Measurements from ENCODE around the gene RNF114.
"Not testable (repeated sequence)": the region's sequence is repeated elsewhere in the genome, so short reads cannot be mapped to it uniquely, and the experiment has no call there.

RNF114 gene

DNA sequence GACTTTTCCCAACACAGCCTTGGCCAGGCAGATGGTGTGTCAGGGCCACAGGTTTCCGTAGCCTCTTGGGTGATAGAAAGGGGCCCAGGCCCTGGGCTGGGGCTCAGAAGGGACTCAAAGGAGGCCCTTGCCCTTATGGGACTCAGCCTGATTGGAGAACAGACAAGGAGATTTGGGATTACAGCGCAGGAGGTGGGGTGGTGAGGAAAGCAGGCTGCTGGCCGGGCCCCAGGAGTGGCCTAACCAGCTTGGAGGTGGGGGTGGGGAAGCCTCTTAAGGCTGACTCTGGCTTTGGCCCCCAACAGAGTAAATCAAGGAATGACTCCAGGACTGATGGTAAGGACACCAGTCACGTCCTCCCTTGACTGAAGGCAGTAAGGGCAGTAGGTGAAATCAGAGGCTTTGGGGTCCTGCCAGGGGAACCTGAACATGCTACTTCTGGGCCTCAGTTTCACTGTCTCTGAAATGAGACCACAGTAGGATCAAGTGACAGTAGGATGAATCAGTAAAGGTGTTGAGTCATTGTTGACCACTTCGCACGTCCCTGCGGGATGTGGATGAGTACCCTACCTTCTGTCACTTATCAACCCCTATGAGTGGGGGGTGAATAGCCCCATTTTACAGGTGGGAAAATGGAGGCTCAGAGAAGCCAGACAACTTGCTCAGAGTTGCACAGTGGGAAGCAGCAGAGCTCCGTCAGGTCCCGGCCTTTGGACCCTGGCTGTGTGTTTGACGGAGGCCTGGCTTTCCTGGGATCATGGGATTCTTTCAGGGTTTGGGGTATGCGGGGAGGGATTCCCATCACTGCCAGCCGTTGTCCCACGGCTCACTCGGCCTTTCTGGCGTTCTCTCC lies 51.0 kb downstream of the RNF114 start:
- TF ChIP-seq, protein P1, sequence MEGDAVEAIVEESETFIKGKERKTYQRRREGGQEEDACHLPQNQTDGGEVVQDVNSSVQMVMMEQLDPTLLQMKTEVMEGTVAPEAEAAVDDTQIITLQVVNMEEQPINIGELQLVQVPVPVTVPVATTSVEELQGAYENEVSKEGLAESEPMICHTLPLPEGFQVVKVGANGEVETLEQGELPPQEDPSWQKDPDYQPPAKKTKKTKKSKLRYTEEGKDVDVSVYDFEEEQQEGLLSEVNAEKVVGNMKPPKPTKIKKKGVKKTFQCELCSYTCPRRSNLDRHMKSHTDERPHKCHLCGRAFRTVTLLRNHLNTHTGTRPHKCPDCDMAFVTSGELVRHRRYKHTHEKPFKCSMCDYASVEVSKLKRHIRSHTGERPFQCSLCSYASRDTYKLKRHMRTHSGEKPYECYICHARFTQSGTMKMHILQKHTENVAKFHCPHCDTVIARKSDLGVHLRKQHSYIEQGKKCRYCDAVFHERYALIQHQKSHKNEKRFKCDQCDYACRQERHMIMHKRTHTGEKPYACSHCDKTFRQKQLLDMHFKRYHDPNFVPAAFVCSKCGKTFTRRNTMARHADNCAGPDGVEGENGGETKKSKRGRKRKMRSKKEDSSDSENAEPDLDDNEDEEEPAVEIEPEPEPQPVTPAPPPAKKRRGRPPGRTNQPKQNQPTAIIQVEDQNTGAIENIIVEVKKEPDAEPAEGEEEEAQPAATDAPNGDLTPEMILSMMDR (IDR thresholded peaks at IDR 0.05; ENCODE audit: control insufficient read depth, insufficient read depth, low read depth, low read length, missing control alignments), result no peak
- DNase-seq (ENCODE audit: low read depth), result no peak
- no peak overlapping the region for H3K4me3 ChIP-seq (ENCODE audit: control insufficient read depth, low read depth, low read length)

DNA sequence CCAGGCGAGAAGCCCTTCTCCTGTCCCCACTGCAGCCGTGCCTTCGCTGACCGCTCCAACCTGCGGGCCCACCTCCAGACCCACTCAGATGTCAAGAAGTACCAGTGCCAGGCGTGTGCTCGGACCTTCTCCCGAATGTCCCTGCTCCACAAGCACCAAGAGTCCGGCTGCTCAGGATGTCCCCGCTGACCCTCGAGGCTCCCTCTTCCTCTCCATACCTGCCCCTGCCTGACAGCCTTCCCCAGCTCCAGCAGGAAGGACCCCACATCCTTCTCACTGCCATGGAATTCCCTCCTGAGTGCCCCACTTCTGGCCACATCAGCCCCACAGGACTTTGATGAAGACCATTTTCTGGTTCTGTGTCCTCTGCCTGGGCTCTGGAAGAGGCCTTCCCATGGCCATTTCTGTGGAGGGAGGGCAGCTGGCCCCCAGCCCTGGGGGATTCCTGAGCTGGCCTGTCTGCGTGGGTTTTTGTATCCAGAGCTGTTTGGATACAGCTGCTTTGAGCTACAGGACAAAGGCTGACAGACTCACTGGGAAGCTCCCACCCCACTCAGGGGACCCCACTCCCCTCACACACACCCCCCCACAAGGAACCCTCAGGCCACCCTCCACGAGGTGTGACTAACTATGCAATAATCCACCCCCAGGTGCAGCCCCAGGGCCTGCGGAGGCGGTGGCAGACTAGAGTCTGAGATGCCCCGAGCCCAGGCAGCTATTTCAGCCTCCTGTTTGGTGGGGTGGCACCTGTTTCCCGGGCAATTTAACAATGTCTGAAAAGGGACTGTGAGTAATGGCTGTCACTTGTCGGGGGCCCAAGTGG lies 51.9 kb downstream of the RNF114 start:
- H3K4me3 ChIP-seq (ENCODE audit: control insufficient read depth, low read depth, low read length), result no peak overlapping the region
- DNase-seq (ENCODE audit: low read depth), result no peak
- TF ChIP-seq, protein P1 (IDR thresholded peaks at IDR 0.05; ENCODE audit: control insufficient read depth, insufficient read depth, low read depth, low read length, missing control alignments), result no peak

DNA sequence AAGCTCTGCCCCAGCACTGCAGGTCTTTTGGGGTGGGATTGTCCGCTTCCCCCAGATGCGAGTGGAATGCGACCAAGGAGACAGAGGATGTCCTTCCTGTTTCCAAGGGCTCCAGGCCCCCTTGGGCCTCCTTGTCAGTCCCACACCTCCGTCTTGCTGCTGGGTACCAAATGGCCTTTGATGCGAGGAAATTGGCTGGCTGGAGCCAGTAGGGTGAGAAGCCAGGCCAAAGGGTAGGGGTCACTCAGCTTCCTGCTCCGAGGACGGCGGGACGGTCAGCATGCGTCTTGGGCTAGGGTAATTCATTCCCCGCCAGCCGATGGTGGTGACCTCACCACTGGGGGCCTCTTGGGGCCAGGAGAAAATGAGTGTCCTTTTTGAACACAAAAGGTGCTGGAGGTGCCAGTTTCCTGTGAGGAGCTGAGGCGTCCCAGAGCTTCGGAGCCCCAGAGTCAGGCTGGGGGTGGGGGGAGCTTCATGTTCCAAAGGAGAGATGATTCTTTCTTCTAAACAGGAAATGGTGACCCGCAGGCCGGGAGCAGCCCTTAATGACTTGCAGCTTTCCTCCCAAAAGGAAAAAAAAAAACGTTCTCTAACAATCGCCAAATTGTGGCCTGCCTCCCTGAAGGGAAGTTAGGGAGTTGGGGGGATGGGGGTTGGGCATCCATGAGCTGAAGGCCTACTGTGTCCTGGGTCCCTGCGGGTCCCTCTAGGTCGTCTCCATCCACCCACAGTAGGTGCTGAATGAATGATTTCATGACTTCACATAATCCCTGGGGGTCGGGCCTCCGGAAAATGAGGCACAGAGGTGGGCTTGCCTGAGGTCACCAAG lies 53.3 kb downstream of the RNF114 start:
- DNase-seq (ENCODE audit: low read depth), result peak; percentile 66
- H3K4me3 ChIP-seq (ENCODE audit: control insufficient read depth, low read depth, low read length), result no peak overlapping the region
- TF ChIP-seq, protein P1 (IDR thresholded peaks at IDR 0.05; ENCODE audit: control insufficient read depth, insufficient read depth, low read depth, low read length, missing control alignments), result no peak

DNA sequence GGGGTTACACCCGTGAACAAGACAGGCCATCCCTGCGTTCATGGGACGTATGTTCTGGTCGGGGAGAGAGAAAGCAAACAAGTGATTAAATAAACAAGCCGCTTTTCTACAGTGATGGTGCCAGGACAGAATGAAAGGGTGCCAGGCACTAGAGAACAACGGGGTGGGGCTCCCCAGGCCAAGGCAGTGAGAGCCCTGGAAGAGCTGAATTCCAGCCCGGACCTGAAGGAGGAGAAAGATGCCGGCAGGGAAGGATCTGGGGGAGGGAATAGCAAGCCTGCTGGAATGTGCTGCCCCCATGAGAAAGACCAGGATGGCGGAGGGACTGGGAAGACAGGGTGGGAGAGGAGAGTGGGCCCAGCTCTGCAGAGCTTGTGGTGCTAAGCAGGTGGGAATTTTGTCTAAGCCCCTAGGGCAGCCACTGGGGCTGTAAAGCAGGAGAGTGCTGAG lies 54.1 kb downstream of the RNF114 start:
- DNase-seq (ENCODE audit: low read depth), result no peak
- no peak overlapping the region for H3K4me3 ChIP-seq (ENCODE audit: control insufficient read depth, low read depth, low read length)
- TF ChIP-seq, protein P1 (IDR thresholded peaks at IDR 0.05; ENCODE audit: control insufficient read depth, insufficient read depth, low read depth, low read length, missing control alignments), result no peak

DNA sequence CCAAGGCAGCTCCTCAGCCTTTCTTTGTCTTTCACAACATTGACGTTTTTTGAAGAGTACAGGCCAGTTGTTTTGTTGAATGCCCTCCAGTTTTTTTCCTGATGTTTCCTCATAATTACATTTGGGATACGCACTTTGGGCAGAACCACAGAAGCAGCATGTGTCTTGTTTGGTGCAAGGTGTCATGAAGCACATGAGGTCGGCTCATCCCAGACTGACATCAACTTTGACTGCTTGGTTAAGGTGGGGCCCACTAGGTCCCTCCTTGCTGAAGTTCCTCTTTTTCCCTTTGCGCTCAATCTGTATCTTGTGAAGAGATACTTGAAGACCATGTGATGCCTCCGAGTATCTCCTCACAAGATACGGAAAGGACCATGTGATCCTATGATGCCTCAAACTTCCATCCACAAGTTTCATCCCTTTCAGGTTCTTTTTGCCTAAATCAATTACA lies 57.1 kb downstream of the RNF114 start:
- TF ChIP-seq, protein P1 (IDR thresholded peaks at IDR 0.05; ENCODE audit: control insufficient read depth, insufficient read depth, low read depth, low read length, missing control alignments), result no peak
- DNase-seq (ENCODE audit: low read depth), result no peak
- no peak overlapping the region for H3K4me3 ChIP-seq (ENCODE audit: control insufficient read depth, low read depth, low read length)

DNA sequence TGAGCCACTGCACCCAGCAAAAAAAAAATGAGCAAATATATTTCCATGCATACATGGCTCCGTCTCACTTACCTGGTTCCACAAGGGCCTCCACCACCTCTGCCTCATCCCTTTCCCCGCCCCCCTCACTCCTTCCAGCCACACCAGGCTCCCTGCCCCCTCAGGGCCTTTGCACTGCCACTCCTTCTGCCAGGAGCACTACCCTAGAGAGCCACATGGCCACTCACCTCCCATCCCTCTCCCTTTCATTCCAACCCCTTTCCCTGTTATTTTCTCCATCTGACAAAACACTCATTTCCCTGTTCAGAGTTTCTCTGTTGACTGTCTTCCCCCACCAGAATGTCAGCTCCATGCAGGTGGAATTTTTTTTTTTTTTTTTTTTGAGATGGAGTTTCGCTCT lies 59.4 kb downstream of the RNF114 start:
- TF ChIP-seq, protein P1 (IDR thresholded peaks at IDR 0.05; ENCODE audit: control insufficient read depth, insufficient read depth, low read depth, low read length, missing control alignments), result no peak
- H3K4me3 ChIP-seq (ENCODE audit: control insufficient read depth, low read depth, low read length), result no peak overlapping the region
- no peak for DNase-seq (ENCODE audit: low read depth)

DNA sequence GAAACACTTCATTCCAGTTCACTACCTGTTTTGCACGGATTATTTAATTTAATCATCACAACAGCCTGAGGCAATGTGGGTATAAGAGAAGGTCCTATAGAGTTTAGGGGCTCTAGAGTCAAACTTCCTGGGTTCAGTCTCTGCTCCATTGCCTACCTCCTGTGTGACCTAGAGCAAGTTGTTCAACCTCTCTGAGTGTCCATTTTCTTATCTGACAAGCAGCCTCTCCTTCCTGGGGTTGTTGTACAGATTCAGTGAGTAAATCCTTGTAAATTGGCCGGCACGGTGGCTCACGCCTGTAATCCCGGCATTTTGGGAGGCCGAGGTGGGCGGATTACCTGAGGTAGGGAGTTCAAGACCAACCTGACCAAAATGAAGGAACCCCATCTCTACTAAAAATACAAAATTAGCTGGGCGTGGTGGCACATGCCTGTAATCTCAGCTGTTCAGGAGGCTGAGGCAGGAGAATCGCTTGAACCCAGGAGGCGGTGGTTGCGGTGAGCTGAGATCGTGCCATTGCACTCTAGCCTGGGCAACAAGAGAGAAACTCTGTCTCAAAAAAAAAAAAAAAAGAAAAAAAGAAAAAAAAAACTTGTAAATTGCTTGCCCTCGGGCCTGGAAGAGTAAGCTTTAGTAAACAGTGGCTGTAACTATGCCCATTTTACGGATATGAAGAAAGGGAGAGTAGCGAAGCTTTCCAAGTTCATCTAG lies 62.4 kb downstream of the RNF114 start:
- not testable (repeated sequence) for H3K4me3 ChIP-seq (ENCODE audit: control insufficient read depth, low read depth, low read length); DNase-seq (ENCODE audit: low read depth)

Data from AG09309 (cell line).